HG02981 (cell line): ENCODE results near the gene CSMD2.
"Not testable (repeated sequence)": the region's sequence is repeated elsewhere in the genome, so short reads cannot be mapped to it uniquely, and the experiment has no call there.

Source experiments
- ATAC-seq: cut with Tn5 transposase; IDR thresholded peaks from one replicate; pipeline ENCODE4 v1.9.1; 2021; ENCODE audit warnings: mild to moderate bottlenecking, moderate library complexity; ENCODE audit not compliant: unreplicated experiment

The CSMD2 gene

GRCh38 chr1:33516891-33517567, 648.0 kb downstream of the CSMD2 start:
- ATAC-seq: no peak

DNA sequence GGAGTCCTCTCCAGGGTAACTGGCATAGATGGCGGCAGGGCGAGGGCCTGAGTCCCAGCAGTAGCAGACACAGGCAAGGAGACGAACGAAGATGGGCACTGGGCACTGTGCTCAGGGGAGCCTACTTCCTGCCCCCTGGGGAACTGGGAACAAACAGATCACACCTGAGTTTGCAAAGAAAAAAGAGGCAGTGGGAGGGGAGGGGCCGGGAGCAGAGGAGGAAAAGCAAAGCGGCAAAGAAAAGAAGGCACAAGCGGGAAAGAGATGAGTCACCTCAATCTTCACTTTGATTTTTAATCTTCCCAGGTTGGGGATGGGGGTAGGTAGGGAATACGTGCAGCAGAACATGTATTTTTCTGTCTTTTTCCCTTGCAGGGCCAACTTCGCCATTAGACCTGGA, 648.6 kb downstream of the CSMD2 start:
- no peak for ATAC-seq

GRCh38 chr1:33515607-33516006, 649.4 kb downstream of the CSMD2 start:
- ATAC-seq: no peak

DNA sequence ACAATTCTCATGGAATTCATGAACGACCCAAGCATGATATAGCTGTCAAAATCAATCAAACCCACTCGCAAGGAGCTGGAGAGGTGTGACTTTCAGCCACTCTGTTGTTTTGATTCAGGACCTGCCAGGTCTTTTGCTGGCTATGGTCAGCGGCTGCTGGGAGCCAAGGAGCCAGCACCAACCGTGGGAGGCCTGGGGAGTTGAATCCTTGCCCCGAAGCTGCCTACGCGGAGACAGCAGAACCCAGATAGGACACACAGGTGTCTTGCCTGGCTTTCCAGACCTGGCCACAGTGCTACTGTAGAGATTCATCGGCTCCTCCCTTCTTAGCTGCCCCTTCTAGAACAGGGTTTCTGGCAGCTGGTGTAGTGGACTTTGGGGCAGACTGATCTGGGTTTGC, 649.9 kb downstream of the CSMD2 start:
- no peak for ATAC-seq

DNA sequence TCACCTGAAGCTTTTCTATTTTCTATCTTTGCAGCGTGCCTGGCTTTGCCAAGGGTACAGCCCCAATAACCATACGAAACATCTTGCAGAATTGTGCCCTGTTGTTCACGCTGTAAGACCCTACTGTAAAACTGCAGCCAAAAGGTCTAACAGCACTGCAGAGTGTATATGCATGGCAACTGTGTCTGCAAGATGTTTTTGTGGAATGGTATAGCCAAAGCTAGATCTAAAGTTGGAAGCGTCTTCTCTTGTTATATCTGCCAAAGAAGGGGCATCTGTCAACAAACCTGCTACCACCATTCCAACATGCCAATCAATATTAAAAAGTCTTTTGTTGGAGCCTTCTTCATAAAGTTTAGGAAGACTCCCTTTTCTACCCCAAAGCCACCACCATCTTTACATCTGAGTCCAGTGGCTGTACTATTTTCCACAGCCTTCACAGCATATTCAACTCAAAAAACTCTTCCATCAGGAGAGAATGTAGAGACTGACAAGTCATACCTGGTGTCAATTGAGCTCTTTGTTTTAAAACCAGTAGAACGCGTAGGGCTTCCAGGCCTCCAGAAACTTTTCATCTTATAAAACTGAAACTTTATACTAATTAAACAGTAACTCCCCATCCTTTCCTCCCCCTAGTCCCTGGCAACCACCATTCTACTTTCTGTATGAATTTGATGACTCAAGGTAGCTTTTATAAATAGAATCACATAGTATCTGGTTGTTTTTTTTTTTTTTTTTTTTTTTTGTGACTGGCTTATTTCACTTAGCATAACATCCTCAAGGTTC, 652.6 kb downstream of the CSMD2 start:
- ATAC-seq: no peak

DNA sequence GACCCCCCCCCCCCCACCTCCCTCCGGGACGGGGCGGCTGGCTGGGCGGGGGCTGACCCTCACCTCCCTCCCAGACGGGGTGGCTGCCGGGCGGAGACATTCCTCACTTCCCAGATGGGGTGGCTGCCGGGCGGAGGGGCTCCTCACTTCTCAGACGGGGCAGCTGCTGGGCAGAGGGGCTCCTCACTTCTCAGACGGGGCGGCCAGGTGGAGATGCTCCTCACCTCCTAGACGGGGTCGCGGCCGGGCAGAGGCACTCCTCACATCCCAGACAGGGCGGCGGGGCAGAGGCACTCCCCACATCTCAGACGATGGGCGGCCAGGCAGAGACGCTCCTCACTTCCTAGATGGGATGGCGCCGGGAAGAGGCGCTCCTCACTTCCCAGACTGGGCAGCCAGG, 655.8 kb downstream of the CSMD2 start:
- not testable (repeated sequence) for ATAC-seq

- no peak for ATAC-seq
These were observed 656.9 kb downstream of the CSMD2 start for GRCh38 chr1:33508151-33508550.

- no peak for ATAC-seq
These were observed 657.4 kb downstream of the CSMD2 start for GRCh38 chr1:33507661-33508060.

- ATAC-seq: no peak
These were observed 661.5 kb downstream of the CSMD2 start for GRCh38 chr1:33503506-33503905.

DNA sequence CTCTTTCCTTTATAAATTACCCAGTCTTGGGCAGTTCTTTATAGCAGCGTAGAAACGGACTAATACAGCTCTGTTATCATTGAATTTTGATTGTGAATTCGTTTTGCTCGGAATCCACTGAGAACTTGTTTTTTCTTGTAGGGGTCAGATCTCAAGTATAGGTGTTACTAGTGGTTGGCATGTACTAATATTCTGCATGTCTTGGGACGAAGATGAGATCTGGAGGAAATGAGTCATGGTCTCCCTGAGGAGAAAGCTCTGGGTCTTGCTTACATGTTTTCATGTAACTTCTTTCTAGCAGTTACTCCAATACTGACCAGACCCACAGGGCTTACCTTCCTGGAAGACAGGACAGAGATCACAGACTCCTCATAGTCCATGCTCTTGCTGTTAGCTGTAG, 662.3 kb downstream of the CSMD2 start:
- no peak for ATAC-seq

- no peak for ATAC-seq
These were observed 663.3 kb downstream of the CSMD2 start for GRCh38 chr1:33501774-33502173.

GRCh38 chr1:33501309-33501708, 663.7 kb downstream of the CSMD2 start:
- no peak for ATAC-seq

- ATAC-seq: no peak
These were observed 664.5 kb downstream of the CSMD2 start for GRCh38 chr1:33500547-33500946.

DNA sequence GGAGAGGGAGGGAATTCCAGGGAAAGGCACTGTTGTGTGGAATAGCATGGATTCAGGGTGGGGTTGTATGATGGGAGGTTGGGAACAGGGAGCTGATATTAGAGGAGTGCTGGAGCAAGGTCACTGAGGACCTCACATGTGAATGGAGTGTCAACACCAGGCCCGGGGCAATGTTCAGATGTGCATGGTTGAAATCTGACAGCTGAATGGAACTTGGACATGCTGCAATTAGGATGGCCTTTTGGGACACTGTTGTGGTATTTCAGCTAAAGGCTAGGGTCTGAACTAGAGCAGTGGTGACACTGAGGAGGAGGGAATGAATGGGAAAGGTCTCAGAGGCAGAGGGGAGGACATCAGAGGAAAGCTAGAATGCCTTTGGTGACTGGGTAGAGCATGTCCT, 667.6 kb downstream of the CSMD2 start:
- no peak for ATAC-seq

- no peak for ATAC-seq
These were observed 670.1 kb downstream of the CSMD2 start for GRCh38 chr1:33494929-33495328.

DNA sequence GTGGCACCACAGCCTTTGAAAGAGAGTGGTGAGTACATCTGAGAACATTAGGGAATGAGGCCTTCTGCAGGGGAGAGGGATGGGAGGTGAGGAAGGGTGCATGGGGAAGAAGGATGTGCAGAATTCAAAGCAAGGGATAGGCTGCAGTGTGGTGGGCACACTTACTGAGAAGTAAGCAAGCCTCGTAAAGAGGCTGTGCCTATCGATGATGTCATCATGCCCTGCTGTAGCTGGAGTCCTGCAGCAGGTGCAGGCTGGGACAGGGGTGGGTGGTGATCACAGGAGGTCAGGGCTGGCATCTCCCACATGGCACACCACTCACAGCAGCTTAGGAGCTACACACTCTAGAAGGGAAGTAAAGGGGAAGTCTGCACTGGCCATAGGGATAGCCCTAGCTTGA, 676.4 kb downstream of the CSMD2 start:
- no peak for ATAC-seq

GRCh38 chr1:33482412-33482811, 682.6 kb downstream of the CSMD2 start:
- ATAC-seq: no peak

DNA sequence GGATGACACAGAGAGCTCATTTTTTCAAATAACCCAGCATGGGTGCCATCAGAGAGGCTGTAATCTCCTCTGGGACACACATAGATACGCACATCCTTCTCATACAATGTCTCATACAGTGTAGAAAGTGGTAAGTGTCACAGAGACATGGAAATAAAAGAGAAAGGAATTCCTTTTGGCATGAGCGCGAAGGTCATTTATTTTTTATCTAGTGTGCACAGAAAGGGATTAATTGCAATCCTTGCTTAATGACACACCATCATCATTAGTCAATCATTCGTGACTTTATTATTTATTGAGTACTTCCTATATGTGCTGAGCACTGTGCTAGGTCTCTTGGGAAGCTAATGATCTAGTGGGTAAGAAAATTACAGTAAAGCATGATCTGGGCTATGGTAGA, 687.6 kb downstream of the CSMD2 start:
- no peak for ATAC-seq

DNA sequence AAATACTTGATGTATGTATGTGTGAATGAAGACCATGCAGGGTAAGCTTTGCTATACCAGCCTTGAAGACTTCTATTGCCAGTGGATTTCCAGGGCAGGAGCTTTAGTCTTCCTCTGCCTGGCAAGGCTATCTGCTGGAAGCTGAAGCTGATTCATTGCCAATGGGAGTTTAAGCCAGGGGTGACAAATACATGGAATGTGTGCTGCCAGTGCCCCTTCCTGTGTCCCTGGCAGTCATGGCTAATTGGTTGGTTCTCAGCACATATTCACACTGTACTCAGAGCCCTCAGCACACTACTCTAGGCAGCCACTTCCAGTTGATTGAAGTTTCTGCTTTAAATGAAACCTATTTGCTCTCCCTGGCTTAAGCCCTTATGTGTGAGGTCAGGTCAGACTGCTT, 691.1 kb downstream of the CSMD2 start:
- no peak for ATAC-seq

DNA sequence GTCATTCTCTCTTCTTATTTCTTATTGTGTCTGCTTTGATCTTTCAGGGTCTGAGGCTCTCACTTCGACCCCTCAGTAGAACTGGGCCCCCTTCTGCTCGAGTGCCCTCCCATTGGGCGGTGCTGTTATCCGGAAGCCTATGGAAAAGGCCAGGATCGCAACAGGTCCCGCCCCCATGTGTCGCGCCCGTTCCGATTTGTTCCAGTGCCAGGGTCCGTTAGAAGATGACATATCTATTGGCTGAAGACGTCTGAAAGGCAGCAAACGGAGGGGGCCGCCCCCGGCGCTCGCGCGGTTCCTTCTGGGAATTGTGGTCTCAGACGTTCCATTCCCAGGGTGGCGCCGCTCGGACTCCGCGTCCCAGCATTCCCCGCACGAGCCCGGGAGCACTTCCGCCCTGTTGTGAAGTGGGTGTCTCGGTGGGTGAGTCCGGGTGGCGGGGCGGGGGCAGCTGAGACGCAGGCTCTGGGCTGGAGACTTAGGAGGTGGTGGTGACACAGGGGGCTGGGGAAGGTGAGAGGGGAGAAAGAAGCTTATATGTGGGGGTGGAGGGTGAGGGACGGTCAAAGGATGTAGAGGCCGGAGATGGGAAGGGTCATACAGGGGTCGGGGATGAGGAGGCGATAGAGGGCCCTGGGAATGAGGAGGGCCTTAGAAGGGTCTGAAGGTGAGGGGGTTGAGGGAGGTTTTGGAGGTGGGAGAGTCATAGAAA, 692.6 kb downstream of the CSMD2 start, which contains the start of gene ZSCAN20:
Gene ZSCAN20, plus strand, starts transcription at position 377 of the 712 bp plus-strand sequence. CDS start 6,644 bp downstream, outside the sequence.
- peak; percentile 87 for ATAC-seq

DNA sequence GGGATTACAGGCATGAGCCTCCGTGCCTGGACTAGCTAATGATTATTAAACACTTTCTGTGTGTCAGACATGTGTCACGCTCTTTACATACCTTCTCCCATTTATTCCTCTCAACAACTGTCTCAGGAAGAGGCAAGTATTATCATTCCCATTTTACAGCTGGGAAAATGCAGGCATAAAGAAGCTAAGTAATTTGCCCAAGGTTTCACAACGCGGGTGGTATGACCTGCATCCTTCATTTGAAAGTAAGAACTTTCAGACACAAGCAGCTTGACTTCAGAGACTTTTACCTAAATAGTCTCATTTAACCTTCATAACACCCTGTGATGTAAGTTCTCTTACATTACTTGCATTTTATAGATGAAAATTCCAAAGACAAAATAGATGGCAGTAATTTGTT, 693.6 kb downstream of the CSMD2 start:
- no peak for ATAC-seq
